ENCODE results near the gene TTC6.

Gene TTC6

DNA sequence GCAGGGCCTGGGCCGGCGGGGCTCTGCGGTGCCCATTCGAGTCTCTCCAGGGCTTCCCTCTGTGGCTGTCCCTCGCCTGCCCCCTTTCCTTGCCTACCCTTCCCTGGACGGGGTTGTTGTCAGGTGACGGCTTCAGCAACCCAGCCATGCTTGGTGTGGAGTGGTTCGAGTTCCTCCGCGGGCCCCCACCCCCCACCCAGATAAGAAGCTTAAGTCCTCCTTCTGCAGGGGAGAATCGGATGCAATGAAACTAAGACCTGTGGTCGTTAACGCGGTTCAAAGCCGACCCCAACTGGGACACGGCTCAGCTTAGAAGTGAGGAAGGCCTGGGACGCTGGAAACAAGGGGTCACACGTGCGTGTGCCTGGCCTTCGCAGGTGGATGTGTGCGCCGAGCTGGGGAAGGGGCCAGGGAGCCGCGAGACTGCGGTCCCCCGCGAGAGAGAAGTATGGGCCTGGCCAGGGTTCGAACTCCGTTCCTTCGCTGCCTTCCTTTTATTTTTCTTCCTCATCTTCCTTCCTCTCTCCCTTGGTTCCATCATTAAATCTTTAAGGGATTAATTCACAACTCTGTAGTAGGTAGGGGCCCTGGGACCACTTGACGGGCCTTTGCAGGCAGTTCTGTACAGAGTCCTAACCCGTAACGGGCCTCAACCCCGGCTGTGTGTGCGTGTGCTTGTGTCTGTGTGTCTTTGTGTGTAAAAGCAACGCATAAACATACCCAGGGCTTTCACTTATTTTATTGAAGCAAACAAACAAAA, 3.5 kb downstream of the TTC6 start:
- Mint-ChIP-seq H3K9me3 (peaks cover 12% of the 10 kb centered on the region), H3K4me3 (no peak overlapping the region), H3K27me3 (peaks cover 80% of the 10 kb centered on the region), H3K36me3 (ENCODE audit: low read depth) (peaks cover 19% of the 10 kb centered on the region), H3K4me1 (peaks cover 27% of the 10 kb centered on the region), H3K27ac (no peak overlapping the region)
- ATAC-seq (no peak), DNase-seq (no peak)

DNA sequence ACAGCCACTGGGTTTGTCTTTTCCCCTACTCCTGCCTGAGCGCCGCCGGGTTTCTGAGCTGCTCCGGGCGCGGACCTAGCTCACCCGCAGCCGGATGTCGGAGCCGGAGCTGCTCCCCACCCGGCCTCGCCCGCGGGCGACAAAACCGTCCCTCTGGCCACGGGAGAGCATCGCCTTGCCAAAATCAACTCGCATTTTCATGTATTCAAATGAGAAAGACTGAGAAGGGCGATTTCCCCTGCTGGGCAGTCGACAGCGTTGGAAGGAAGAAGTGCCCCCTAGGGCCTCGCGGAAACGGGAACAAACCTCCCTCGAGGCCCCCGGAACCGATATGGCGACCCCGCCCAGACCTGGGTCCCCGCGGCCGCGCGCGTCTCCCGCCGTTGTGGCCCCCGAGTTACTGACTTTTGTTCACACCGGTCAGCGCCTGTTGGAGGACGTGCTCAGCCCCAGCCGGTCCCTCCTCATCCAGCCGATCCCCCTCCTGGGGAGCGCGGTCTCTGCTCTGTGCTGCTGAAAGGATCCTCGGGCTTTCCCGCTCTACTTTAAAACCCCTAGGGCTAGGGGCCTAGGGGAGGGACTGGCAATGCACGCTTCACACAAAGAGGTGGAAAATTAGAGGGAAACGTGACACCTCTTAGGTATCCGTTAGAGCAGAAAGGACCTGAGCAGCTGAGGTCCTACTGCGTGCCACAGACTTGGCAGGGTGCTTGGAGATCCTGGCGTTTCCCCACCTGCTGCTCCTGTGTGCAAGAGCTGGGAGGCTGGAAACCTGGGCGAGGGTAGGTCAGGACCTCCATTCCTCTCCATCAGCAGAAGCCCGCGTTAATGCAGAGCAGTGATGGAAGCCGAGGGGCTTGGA, 4.3 kb downstream of the TTC6 start:
- Mint-ChIP-seq H3K4me3 (no peak overlapping the region), H3K27ac (no peak overlapping the region), H3K27me3 (peaks cover 80% of the 10 kb centered on the region), H3K36me3 (ENCODE audit: low read depth) (peaks cover 16% of the 10 kb centered on the region), H3K9me3 (peaks cover 8% of the 10 kb centered on the region), H3K4me1 (peaks cover 23% of the 10 kb centered on the region)
- no peak for DNase-seq
- no peak for ATAC-seq

DNA sequence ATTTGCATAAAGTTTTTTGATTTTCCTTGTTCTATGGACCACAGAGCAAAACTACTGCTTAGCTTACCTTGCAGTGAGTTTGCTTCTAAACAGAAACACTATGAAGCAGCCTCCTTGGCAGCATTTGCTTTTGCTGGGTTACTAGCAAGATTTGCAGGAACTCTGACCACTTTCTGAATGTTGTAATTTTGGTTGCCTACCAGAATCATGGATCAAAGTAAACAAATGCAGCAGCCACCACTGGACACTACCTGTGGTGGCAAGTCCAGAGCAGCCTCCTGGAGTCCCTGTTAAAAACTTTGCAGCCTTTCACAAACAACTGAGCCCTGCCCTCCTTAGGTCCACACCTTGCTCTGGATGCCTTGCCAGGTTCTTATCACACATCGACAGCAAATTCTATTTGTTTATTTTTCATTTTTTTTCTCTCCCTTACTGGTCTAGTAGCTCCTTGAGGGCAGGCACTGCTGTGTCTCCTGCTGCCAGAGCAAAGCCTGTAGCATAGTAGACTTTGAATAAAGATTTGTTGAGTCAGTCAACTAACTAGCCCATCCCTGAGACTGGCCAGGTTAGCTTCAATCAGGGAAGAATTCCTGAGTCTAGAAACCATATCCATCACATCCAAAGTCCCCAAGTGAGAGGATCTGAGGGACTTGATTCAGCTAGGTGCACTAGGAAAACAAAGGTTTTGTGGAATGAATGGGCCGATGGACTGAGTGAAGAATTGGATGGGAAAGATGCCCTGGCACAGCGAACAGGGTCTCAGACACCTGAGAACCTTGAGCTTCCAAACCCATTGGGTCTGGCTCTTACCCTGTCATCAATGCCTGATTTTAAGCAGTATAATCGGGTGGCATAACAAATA, 5.7 kb downstream of the TTC6 start:
- Mint-ChIP-seq H3K4me1 (peaks cover 19% of the 10 kb centered on the region), H3K27me3 (peaks cover 75% of the 10 kb centered on the region), H3K9me3 (peaks cover 8% of the 10 kb centered on the region), H3K4me3 (no peak overlapping the region), H3K36me3 (ENCODE audit: low read depth) (peaks cover 13% of the 10 kb centered on the region), H3K27ac (no peak overlapping the region)
- ATAC-seq = no peak
- no peak for DNase-seq

DNA sequence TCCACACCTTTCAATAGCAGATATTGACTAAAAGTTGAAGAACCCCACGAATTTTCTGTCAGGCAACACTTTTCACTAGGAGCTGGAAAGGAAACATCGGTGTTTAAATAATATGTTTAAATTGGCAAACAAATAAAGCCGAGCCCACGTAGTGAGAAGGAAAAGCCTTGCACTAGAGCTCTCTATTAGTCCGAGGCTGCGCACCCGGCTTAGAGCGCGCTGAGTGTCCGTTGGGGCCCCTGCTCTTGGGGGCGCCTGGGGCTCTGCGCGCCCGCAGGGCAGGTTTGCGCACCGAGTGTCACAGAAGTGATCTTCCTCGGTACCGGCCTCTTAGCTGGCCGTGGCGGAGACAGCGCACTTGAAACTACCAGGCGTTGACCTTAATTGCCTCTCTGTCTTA, 6.4 kb downstream of the TTC6 start:
- peaks cover 12% of the 10 kb centered on the region for H3K4me1 Mint-ChIP-seq
- no peak overlapping the region for H3K4me3 Mint-ChIP-seq
- no peak for DNase-seq
- peaks cover 13% of the 10 kb centered on the region for H3K36me3 Mint-ChIP-seq (ENCODE audit: low read depth)
- peaks cover 70% of the 10 kb centered on the region for H3K27me3 Mint-ChIP-seq
- no peak overlapping the region for H3K27ac Mint-ChIP-seq
- ATAC-seq = no peak
- H3K9me3 Mint-ChIP-seq = peaks cover 4% of the 10 kb centered on the region

DNA sequence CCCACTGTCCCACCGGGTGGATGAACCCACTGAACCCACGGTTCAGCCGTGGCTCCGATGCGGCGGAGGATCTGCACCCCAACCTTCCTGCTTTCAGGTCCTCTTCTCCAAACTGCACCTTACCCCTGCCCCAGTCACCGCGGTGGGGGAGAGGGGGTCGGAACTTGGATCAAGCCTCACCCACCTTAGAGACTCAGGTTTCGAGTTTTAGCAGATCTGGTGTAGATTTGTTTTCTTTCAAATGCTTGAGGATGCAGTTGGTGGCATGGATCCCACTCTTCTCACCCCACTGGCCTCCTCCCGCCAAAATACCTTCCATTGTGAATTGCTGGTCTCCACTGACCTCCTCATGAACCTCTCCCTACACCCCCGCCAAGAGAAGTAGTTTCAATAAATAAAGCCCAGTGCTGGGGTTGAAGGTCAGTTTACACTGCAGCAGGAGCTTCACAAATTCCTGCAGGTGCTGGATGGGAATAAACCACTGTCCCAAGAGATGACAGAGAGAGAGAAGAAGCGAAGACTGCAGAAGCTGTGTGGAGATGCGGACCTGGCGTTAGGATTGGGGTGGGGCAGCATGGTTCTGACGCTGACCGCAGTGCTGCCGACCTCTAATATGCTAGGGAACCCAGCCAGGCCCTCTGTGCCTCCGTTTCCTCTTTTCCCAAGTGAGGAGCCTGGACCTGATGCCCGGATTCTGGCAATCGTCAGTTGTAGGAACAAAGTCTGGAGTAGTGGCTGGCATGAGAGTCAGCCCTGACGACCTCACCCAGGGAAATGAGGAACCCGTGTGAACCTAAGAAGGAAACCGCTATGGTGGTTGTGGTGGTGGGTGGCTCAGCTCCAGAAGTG, 7.4 kb downstream of the TTC6 start:
- Mint-ChIP-seq H3K27ac (no peak overlapping the region), H3K27me3 (peaks cover 62% of the 10 kb centered on the region), H3K9me3 (peaks cover 4% of the 10 kb centered on the region), H3K4me1 (peaks cover 12% of the 10 kb centered on the region), H3K4me3 (no peak overlapping the region), H3K36me3 (ENCODE audit: low read depth) (peaks cover 9% of the 10 kb centered on the region)
- ATAC-seq = no peak
- DNase-seq = no peak

DNA sequence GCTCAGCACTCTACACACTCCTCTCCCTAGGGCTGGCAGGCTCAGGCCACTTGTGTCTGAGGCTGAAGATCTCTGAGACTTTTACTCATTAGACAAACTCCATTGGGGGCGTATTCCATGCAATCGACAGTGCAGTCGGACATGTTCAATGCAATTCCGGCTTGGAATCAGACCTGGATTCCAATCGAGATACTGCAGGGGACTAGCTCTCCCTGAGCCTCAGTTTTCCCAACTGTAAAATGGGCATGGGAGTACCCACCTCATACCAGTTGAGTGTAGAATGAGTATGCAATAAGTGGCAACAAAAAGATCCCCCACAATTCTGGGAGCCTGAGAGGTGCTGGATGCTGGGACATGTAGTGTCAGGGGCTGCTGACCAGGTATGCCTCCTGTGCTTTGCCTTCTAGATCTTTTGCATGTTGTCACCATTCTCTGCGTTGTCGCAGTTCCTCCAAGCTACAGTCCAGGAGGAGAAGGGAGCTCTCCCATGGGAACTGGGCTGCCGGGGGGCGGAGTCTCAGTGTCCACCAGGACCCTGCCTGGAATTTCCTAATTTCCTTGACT, 8.3 kb downstream of the TTC6 start:
- H3K4me1 Mint-ChIP-seq = peaks cover 11% of the 10 kb centered on the region
- no peak for ATAC-seq
- peaks cover 9% of the 10 kb centered on the region for H3K36me3 Mint-ChIP-seq (ENCODE audit: low read depth)
- DNase-seq = no peak
- H3K4me3 Mint-ChIP-seq = no peak overlapping the region
- H3K27me3 Mint-ChIP-seq = peaks cover 55% of the 10 kb centered on the region
- H3K27ac Mint-ChIP-seq = no peak overlapping the region
- peaks cover 4% of the 10 kb centered on the region for H3K9me3 Mint-ChIP-seq

DNA sequence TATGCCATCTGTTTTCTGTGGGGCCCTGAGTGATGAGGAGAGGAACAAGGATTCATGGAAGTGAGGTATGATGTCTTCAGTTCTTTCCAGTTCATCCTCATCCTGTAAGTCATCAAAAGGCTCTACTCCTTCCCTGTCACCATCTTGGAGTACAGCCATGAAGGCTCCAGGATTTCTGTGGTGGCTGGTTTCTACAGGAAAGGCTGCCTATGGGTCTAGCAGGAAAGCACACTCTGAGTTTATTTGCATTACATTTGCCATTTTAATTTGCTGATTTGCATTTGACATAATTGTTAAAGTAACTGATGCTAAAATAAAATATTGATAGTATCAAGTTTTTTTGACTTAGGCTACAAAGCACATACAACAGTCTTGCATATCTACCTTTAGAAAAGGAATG, 11.2 kb downstream of the TTC6 start:
- Mint-ChIP-seq H3K4me3 (no peak overlapping the region), H3K27me3 (peaks cover 43% of the 10 kb centered on the region), H3K36me3 (ENCODE audit: low read depth) (peaks cover 2% of the 10 kb centered on the region), H3K27ac (no peak overlapping the region), H3K4me1 (no peaks in the 10 kb centered on the region), H3K9me3 (peaks cover 12% of the 10 kb centered on the region)
- DNase-seq (no peak), ATAC-seq (no peak)

DNA sequence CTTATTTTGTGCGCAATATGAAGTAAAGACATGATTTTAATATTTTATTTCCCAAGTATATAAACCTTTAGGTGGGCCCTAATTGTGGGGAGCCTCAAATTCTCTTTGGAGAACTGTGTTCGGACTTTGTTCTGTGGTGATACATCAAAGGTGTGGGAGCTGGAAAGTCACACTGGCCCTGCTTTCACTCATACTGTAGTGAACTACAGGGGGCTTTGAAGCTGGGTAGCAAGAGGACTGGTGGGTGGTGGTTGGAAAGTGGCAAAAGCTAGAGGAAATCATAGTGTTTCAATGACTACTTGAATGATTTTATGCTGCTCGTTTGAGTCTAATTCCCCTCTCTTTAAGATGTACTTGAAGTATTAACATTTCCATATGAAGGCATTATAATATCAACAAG, 13.2 kb downstream of the TTC6 start:
- no peaks in the 10 kb centered on the region for H3K4me1 Mint-ChIP-seq
- no peaks in the 10 kb centered on the region for H3K36me3 Mint-ChIP-seq (ENCODE audit: low read depth)
- peaks cover 22% of the 10 kb centered on the region for H3K9me3 Mint-ChIP-seq
- peaks cover 31% of the 10 kb centered on the region for H3K27me3 Mint-ChIP-seq
- H3K27ac Mint-ChIP-seq = no peak overlapping the region
- ATAC-seq = no peak
- H3K4me3 Mint-ChIP-seq = no peak overlapping the region
- DNase-seq = no peak

DNA sequence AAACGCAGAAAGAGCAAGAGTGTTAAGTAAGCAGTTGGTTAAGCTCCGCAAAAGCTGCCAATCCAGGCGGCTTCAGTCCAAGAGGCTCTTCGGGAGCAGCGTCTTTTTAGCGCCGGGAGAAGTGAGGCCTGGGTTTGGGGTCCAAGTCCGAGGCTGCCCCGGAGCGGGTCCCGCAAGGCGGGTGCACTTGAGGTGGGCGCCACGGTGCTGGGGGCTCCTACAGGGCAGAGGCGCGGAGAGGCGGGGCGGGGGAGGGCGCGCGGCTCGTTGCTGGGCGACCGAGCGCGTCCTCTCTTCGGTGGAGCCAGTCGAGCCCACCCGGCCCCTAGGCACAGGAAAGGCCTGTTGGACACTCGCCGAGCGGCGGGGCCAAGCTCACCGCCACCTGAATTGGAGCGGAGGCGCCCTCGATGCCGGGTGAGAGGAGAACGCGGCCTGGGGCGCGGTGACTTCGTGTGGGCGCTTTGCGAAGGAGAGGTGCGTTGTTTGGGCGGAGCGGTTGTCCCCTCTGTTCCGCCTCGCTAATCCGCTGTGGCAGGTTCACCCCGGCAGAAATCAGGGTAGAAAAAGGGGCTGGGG, 15.6 kb downstream of the TTC6 start:
- Mint-ChIP-seq H3K4me3 (no peak overlapping the region), H3K27me3 (peaks cover 24% of the 10 kb centered on the region), H3K4me1 (no peaks in the 10 kb centered on the region), H3K9me3 (peaks cover 32% of the 10 kb centered on the region), H3K27ac (no peak overlapping the region), H3K36me3 (ENCODE audit: low read depth) (peaks cover 2% of the 10 kb centered on the region)
- no peak for ATAC-seq
- no peak for DNase-seq

DNA sequence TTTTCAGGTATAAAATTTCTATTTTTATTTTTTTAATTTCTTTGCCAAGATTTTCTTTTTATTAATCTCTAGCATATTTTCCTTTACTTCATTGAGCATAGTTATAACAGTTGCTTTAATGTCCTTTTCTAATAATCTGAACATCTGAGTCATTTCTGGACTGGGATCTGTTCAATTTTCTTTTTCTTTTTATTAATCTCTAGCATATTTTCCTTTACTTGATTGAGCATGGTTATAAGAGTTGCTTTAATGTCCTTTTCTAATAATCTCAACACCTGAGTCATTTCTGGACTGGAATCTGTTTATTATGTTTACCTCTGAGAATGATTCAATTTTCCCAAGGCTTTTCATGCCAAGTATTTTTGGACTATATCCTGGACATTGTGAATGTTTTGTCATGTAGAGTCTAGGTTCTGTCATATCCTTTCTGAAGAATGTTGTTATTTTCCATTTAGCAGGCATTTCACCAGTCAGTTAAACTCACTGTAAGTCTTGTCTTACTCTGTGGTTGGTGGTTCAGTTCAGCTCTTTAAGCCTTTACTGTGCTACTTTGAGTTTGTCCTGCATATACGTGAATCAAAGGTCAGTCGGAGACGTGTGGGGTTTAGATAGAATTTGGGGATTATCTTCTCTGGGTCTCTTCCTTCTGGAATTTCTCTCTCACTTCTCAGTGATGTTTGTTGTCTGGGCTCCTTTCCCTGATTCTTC, 20.3 kb downstream of the TTC6 start:
- Mint-ChIP-seq H3K27me3 (peaks cover 11% of the 10 kb centered on the region), H3K4me3 (no peak overlapping the region), H3K4me1 (no peaks in the 10 kb centered on the region), H3K27ac (no peak overlapping the region), H3K36me3 (ENCODE audit: low read depth) (peaks cover 2% of the 10 kb centered on the region), H3K9me3 (peaks cover 41% of the 10 kb centered on the region)
- DNase-seq = no peak
- no peak for ATAC-seq

DNA sequence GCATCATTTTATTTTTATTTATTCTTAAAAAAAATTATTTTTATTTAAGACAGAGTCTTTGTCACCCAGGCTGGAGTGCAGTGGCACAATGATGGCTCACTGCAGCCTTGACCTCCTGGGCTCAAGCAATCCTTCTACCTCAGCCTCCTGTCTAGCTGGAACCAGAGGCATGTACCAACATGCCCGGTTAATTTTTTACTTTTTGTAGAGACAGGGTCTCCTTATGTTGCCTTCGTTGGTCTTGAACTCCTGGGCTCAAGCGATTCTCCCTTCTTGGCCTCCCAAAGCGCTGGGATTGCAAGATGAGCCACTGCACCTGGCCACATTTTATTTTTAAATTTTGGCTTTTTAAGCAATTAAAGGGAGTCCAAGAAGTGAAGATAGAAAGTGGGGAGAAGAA, 21.4 kb downstream of the TTC6 start:
- peaks cover 2% of the 10 kb centered on the region for H3K36me3 Mint-ChIP-seq (ENCODE audit: low read depth)
- peaks cover 33% of the 10 kb centered on the region for H3K9me3 Mint-ChIP-seq
- DNase-seq (no peak), ATAC-seq (no peak)
- H3K4me1 Mint-ChIP-seq = no peaks in the 10 kb centered on the region
- H3K27ac Mint-ChIP-seq = no peak overlapping the region
- H3K27me3 Mint-ChIP-seq = peaks cover 14% of the 10 kb centered on the region
- H3K4me3 Mint-ChIP-seq = no peak overlapping the region

DNA sequence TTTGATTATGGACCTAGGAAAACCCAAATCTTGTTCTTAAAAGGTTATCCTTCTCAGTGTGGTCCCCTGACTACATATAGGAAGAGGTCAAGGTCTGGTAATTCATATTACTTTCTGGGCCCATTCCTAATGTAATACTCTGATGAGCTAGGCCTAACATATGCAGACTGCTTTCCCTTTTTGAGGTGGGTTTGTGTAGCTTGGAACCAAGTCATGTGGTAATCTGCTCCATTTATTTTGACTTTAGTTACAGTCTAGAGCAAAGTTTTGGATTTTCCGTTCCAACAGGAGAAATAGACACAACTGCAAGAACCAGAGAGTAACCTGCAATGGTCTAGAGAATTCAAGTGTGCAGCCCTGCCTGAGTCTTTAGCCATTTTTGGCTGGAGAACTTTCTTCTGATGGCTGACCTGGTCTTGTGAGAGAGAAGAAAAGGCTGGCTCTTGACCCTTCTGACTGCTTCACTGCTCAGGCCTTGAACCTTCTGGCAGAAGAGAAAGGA, 22.5 kb downstream of the TTC6 start:
- Mint-ChIP-seq H3K36me3 (ENCODE audit: low read depth) (peaks cover 2% of the 10 kb centered on the region), H3K9me3 (peaks cover 28% of the 10 kb centered on the region), H3K27ac (no peak overlapping the region)

More for the DNA sequence above, 22.5 kb downstream of the TTC6 start:
- ATAC-seq (no peak), DNase-seq (no peak)
- H3K4me1 Mint-ChIP-seq = no peaks in the 10 kb centered on the region
- peaks cover 16% of the 10 kb centered on the region for H3K27me3 Mint-ChIP-seq
- H3K4me3 Mint-ChIP-seq = no peak overlapping the region

All from activated naive CD8-positive, alpha-beta T cell treated with anti-CD3 and anti-CD28 coated beads, Interleukin-2, amount 50 U/mL, for 24 hours (primary cell).